ENCODE data around the gene MKI67. TPM values are rescaled to one million over a fixed set of nuclear protein-coding genes. Genes with fewer than 3 reads are reported as not detected.

MKI67 gene
- total and polyA plus RNA-seq, 2 of the 4 experiments (the other 2 are of a cell fraction): 13.5 to 36.4 TPM

DNA sequence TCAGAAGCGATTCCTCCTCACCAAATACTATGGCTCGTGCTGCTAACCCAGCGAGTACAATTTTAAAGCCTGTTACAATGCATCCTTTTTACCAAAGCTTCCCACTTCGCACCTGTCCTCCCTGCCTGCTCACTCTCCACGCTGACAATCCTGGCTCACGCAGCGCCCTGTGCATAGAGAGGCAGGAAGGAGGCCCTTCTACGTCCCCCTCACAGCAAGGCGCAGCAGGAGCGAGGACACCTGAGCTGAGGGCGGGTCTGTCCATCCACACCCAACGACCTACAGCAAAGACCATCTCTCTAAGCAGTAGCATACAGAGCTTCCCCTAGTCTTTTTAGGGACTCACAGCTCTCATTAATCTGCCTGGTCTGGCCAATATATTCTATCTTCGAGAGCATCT, 46.0 kb downstream of the MKI67 start:
- 78% methylated on average over 4 of the region's 13 CpGs; no CpG with 5 or more reads in 1 of the 2 experiments for WGBS, 2 experiments (ENCODE audit: extremely low coverage in 2 of 2, insufficient read length in 1 of 2)
- intact Hi-C loops (cut with micrococcal nuclease): no loop called here

More for the DNA sequence above, 46.0 kb downstream of the MKI67 start:
- Histone ChIP-seq H3K9me1 (ENCODE audit: insufficient read depth, low read length) (no peaks in the 10 kb centered on the region), H3K27me3 (ENCODE audit: control insufficient read depth, insufficient read depth, low read length) (peaks cover 8% of the 10 kb centered on the region; the same call in 1 of the 2 replicates), H2BK20ac (ENCODE audit: low read depth, low read length) (no peak overlapping the region), H3K36me3 (ENCODE audit: control insufficient read depth, insufficient read depth, low read length) (no peaks in the 10 kb centered on the region), H3K9ac (ENCODE audit: low read depth, low read length) (no peak overlapping the region), H3K14ac (replicated peaks; ENCODE audit: low read depth, low read length) (no peak overlapping the region), H3K4me3 (ENCODE audit: insufficient read depth, low read depth, low read length) (no peak overlapping the region), H4K20me1 (ENCODE audit: insufficient read depth, low read length) (no peaks in the 10 kb centered on the region), H3K18ac (ENCODE audit: low read depth, low read length) (no peak overlapping the region), H2AK5ac (ENCODE audit: low read depth, low read length) (no peak overlapping the region), H3K9me3 (ENCODE audit: control insufficient read depth, insufficient read depth, low read length) (no peaks in the 10 kb centered on the region), H3K23ac (ENCODE audit: low read depth, low read length) (no peak overlapping the region), H3K4ac (ENCODE audit: low read depth, low read length) (no peak overlapping the region), H3K4me2 (ENCODE audit: low read depth, low read length) (no peak overlapping the region), H4K5ac (ENCODE audit: low read depth, low read length) (no peak overlapping the region), H2AFZ (replicated peaks; ENCODE audit: low read length, poor library complexity) (no peak overlapping the region), H2BK120ac (ENCODE audit: low read depth, low read length) (no peak overlapping the region), H2AK9ac (replicated peaks; ENCODE audit: low read depth, low read length, poor library complexity) (no peak overlapping the region), H3K27ac (ENCODE audit: insufficient read depth, low read length) (no peak overlapping the region), H4K91ac (ENCODE audit: insufficient read depth, low read depth, low read length) (no peak overlapping the region), H4K8ac (ENCODE audit: low read depth in 2 of 2, low read length in 2 of 2) (no peak overlapping the region), H2BK15ac (ENCODE audit: low read depth, low read length) (no peak overlapping the region), H3K79me1 (ENCODE audit: low read depth in 1 of 2, low read length in 2 of 2) (no peaks in the 10 kb centered on the region), H2BK5ac (ENCODE audit: low read depth, low read length, poor library complexity, severe bottlenecking) (no peak overlapping the region), H3K4me1 (ENCODE audit: control insufficient read depth, insufficient read depth, low read length) (no peaks in the 10 kb centered on the region), H3K56ac (ENCODE audit: extremely low read depth, insufficient read depth, low read length) (no peak overlapping the region)
- dilution Hi-C loops (cut with HindIII; ENCODE audit: low sequenced_read_pairs, unreplicated experiment): no loop called here
- ATAC-seq (ENCODE audit: low read depth) (no peak), DNase-seq (no peak)
- ChIA-PET POLR2A (ENCODE audit: unreplicated experiment) (no interaction called here), CTCF (no interaction called here)
- no TSS peak for BruUV-seq (replicated peaks)
- TF ChIP-seq MAFK (IDR thresholded peaks at IDR 0.05; ENCODE audit: low read depth, low read length) (no peak), BHLHE40 (IDR thresholded peaks at IDR 0.05; ENCODE audit: low read depth, low read length) (no peak), MAZ (IDR thresholded peaks at IDR 0.05; ENCODE audit: borderline replicate concordance, low read depth, low read length) (no peak), SMC3 (IDR thresholded peaks at IDR 0.05; ENCODE audit: low read depth, low read length) (no peak), ELK1 (IDR thresholded peaks at IDR 0.05; ENCODE audit: borderline replicate concordance, low read depth, low read length) (no peak), MXI1 (IDR thresholded peaks at IDR 0.05; ENCODE audit: borderline replicate concordance, low read depth, low read length) (no peak)
- in situ Hi-C loops (cut with MboI; ENCODE audit: low sequenced_read_pairs): no loop called here
